Gastrocnemius medialis (tissue), 4 donors: Measurements from ENCODE around the gene NKD2. TPM values are rescaled to one million over a fixed set of nuclear protein-coding genes. Genes with fewer than 3 reads are reported as not detected.

Experiments used
- ATAC-seq, 2 donors: fragments of 150-250 bp; one replicate each; pipeline ENCODE4 v1.9.1; 2016
- DNase-seq, 2 donors: peaks; one replicate each; pipeline ENCODE4 v3.0.0-alpha.2; 2019
- H3K27ac ChIP-seq, 4 donors: fragments of 200-600 bp; sonication (generic); 1 replicate in 1 of 4; 2 replicates in 3 of 4; pipeline ENCODE4 v1.5.1; 2016 to 2018; ENCODE audit warnings: mild to moderate bottlenecking in 2 of 4, moderate library complexity in 1 of 4
- H3K27me3 ChIP-seq, 3 donors: fragments of 200-600 bp; sonication (generic) in 2 of 3; 1 replicate in 1 of 3; 2 replicates in 2 of 3; pipeline versions ENCODE4 v1.5.1 to v1.6.0; 2016 to 2019; ENCODE audit warnings: mild to moderate bottlenecking in 1 of 3, moderate library complexity in 1 of 3
- H3K36me3 ChIP-seq, 2 donors: fragments of 200-600 bp; sonication (generic) in 1 of 2; one replicate each; pipeline ENCODE4 v1.5.1; 2017 to 2018
- H3K4me1 ChIP-seq, 2 donors: fragments of 200-600 bp; sonication (generic) in 1 of 2; one replicate each; pipeline ENCODE4 v1.5.1; 2016 to 2017; ENCODE audit warnings: mild to moderate bottlenecking in 2 of 2
- H3K4me3 ChIP-seq, 4 donors: fragments of 200-600 bp; sonication (generic) in 3 of 4; 1 replicate in 1 of 4; 2 replicates in 3 of 4; pipeline ENCODE4 v1.5.1; 2016 to 2019; ENCODE audit warnings: mild to moderate bottlenecking in 2 of 4
- H3K9me3 ChIP-seq, 3 donors: fragments of 200-600 bp; sonication (generic) in 2 of 3; 1 replicate in 1 of 3; 2 replicates in 2 of 3; pipeline ENCODE4 v1.5.1; 2016 to 2019
- POLR2A ChIP-seq, 2 donors: fragments of 450-650 bp; IDR thresholded peaks; one replicate each; pipeline ENCODE4 v1.6.1; 2017; ENCODE audit warnings: antibody characterized with exemption in 2 of 2, mild to moderate bottlenecking in 2 of 2, moderate library complexity in 2 of 2
- in situ Hi-C, 4 donors: fragments of 200-750 bp; cut with MboI; loops; one replicate each; pipeline versions ENCODE4 v1.15.0 to v1.8.0; 2017; ENCODE audit warnings: low sequenced_read_pairs in 4 of 4
- intact Hi-C: fragments of 100-400 bp; cut with DNase I; formaldehyde crosslinking; loops from one replicate; pipeline ENCODE4 v1.15.1; 2023; ENCODE audit warnings: low total_unique reads
- total RNA-seq, 4 donors: library from RNA; depleted of rRNA; stranded (reverse); fragments of >200 nt; gene quantifications; one replicate each; pipeline versions ENCODE4 v1.1.0 to v1.2.3, GENCODE V29; 2016
- TF ChIP-seq, protein P1 (sequence below), 5 experiments: fragments of 450-650 bp in 3 of 5; fragments of 200-600 bp in 2 of 5; sonication (generic) in 2 of 5; IDR thresholded peaks in 4 of 5; conservative IDR thresholded peaks in 1 of 5; 1 replicate in 4 of 5; 2 replicates in 1 of 5; pipeline ENCODE4 v1.5.1; 2016 to 2019; ENCODE audit warnings: antibody characterized with exemption in 5 of 5, mild to moderate bottlenecking in 3 of 5, moderate library complexity in 3 of 5

Gene NKD2
- total RNA-seq, 4 donors from 2014 or later: not detected

DNA sequence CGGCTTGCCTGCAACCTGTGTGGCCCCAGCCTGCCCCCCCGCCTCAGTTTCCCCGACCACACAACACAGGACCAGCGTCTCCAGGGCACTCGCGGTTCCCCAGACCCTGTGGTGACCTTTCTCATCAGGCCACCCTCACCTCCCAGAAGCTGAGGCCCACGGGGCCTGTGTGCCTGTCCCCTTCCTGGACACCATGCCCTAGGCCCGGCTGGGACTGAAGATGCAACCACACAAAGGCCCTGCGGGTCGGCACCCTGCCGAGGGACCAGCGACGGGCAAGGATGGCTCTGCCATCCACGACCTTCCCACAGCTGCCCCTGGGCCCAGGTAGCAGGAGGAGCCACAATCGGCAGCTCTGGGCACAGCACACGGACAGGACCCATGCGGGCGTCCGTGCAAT lies 68.4 kb downstream of the NKD2 start:
- DNase-seq (no peak), ATAC-seq (no peak)
- no peaks in the 10 kb centered on the region for H3K4me1 ChIP-seq
- no peaks in the 10 kb centered on the region for H3K27me3 ChIP-seq
- H3K36me3 ChIP-seq: peaks cover 0 to 5% of the 10 kb centered on the region in 2 donors
- in situ Hi-C loops: no loop called here
- H3K4me3 ChIP-seq: no peak overlapping the region
- TF ChIP-seq, protein P1, sequence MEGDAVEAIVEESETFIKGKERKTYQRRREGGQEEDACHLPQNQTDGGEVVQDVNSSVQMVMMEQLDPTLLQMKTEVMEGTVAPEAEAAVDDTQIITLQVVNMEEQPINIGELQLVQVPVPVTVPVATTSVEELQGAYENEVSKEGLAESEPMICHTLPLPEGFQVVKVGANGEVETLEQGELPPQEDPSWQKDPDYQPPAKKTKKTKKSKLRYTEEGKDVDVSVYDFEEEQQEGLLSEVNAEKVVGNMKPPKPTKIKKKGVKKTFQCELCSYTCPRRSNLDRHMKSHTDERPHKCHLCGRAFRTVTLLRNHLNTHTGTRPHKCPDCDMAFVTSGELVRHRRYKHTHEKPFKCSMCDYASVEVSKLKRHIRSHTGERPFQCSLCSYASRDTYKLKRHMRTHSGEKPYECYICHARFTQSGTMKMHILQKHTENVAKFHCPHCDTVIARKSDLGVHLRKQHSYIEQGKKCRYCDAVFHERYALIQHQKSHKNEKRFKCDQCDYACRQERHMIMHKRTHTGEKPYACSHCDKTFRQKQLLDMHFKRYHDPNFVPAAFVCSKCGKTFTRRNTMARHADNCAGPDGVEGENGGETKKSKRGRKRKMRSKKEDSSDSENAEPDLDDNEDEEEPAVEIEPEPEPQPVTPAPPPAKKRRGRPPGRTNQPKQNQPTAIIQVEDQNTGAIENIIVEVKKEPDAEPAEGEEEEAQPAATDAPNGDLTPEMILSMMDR (IDR thresholded peaks at IDR 0.05 in 4 of 5, conservative IDR thresholded peaks at IDR 0.05 in 1 of 5): no peak
- TF ChIP-seq POLR2A (IDR thresholded peaks at IDR 0.05): no peak
- intact Hi-C loops: no loop called here
- H3K27ac ChIP-seq: no peak overlapping the region
- H3K9me3 ChIP-seq: no peaks in the 10 kb centered on the region

DNA sequence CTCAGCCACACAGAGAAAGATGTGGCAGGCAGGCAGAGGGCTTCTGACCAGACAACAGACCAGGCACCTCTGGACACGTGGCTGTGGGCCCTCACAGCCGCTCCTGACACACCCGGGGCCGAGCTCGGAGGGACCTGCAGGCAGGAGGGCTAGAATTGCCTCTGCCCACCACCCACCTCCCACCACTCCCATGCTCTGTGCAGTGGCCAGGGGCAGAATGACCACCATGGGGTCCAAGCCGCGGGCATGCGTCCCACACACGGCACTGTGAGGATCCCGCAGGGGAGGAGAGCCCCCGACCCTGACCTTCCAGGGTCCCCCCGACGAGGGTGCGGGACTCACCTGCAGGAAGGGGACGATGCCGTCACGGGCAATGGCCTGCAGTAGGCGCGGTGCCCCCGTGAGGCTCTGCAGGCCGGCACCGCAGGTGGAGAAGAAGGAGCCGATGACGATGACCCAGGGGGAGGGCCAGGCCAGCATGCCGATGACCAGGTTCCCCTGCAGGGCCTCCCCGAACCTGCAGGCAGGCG lies 69.0 kb downstream of the NKD2 start:
- no peak overlapping the region for H3K4me3 ChIP-seq
- H3K36me3 ChIP-seq: peaks cover 0 to 5% of the 10 kb centered on the region in 2 donors
- DNase-seq (no peak), ATAC-seq (no peak)
- H3K9me3 ChIP-seq: no peaks in the 10 kb centered on the region
- intact Hi-C loops: no loop called here
- no peak overlapping the region for H3K27ac ChIP-seq
- no peaks in the 10 kb centered on the region for H3K27me3 ChIP-seq
- in situ Hi-C loops: no loop called here
- TF ChIP-seq POLR2A (IDR thresholded peaks at IDR 0.05): no peak
- TF ChIP-seq, protein P1 (IDR thresholded peaks at IDR 0.05 in 4 of 5, conservative IDR thresholded peaks at IDR 0.05 in 1 of 5): no peak
- no peaks in the 10 kb centered on the region for H3K4me1 ChIP-seq

DNA sequence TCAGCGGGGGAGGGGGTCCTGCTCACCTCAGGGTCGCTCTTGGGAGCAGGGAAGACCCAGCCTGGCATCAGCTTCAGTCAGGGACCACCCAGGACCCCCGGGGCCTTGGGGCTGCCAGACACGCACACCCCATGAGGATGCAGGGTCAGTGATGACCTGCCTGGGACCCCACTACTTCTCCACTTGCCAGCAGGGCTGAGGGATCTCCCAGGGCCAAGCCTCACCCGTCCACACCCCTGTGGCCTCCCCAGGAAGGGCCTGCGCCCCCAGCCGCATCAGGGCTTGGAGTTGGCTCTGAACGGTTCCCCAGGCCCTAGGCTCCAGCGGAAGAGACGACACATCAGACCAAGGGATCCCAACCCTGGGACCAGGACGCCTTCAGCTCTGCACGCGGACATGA lies 69.6 kb downstream of the NKD2 start:
- Histone ChIP-seq H3K27me3 (no peaks in the 10 kb centered on the region), H3K27ac (no peak overlapping the region), H3K36me3 (peaks cover 0 to 5% of the 10 kb centered on the region in 2 donors), H3K9me3 (no peaks in the 10 kb centered on the region), H3K4me1 (no peaks in the 10 kb centered on the region), H3K4me3 (no peak overlapping the region)
- no peak for ATAC-seq
- intact Hi-C loops: no loop called here
- in situ Hi-C loops: no loop called here
- TF ChIP-seq, protein P1 (IDR thresholded peaks at IDR 0.05 in 4 of 5, conservative IDR thresholded peaks at IDR 0.05 in 1 of 5): no peak
- TF ChIP-seq POLR2A (IDR thresholded peaks at IDR 0.05): no peak
- no peak for DNase-seq

DNA sequence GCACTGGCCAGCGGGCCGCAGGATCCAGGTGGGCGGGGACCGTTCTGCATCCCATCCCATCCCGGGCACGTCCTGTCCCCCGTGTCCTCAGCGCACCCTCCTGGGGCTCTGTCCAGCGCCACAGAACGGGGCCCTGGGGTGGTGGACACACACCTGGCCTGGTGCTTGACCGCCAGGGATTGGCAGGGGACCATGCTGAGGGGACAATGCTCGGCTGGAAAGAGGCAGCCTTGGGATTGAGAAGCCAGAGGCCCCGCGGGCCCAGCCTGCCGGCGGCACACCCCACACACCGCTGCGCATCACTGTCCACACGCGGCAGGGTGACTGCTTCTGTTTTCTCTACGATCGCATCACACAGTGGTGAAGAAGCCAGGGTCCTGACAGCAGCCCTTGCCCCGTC lies 70.2 kb downstream of the NKD2 start:
- no peak overlapping the region for H3K4me3 ChIP-seq
- H3K36me3 ChIP-seq: peaks cover 0 to 5% of the 10 kb centered on the region in 2 donors
- in situ Hi-C loops (no loop called here), intact Hi-C loops (no loop called here)
- no peaks in the 10 kb centered on the region for H3K27me3 ChIP-seq
- TF ChIP-seq, protein P1 (IDR thresholded peaks at IDR 0.05 in 4 of 5, conservative IDR thresholded peaks at IDR 0.05 in 1 of 5): no peak
- no peak for TF ChIP-seq POLR2A (IDR thresholded peaks at IDR 0.05)
- no peaks in the 10 kb centered on the region for H3K9me3 ChIP-seq
- H3K27ac ChIP-seq: no peak overlapping the region
- no peaks in the 10 kb centered on the region for H3K4me1 ChIP-seq
- ATAC-seq (no peak), DNase-seq (no peak)

DNA sequence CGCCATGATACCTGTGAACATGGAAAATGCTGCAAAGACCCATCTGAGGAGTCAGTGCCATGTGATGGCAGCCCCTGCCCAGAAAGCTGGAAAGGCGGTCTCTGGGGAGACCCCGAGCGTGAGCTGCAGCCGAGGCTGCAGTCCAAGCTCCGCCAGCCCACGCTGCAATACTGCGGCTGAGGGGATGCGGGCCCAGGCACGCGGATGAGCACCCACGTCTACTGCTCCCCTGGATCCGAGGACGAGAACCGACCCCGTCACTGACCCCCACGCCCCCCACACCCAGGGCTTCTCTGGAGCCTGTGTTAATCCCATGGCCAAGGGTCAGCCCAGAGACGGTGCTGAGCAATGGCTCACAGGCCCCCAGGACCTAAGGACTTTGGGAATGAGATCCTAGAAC lies 70.9 kb downstream of the NKD2 start:
- in situ Hi-C loops: no loop called here
- H3K36me3 ChIP-seq: peaks cover 0 to 5% of the 10 kb centered on the region in 2 donors

More for the DNA sequence above, 70.9 kb downstream of the NKD2 start:
- TF ChIP-seq POLR2A (IDR thresholded peaks at IDR 0.05): no peak
- TF ChIP-seq, protein P1 (IDR thresholded peaks at IDR 0.05 in 4 of 5, conservative IDR thresholded peaks at IDR 0.05 in 1 of 5): no peak
- ATAC-seq (no peak), DNase-seq (no peak)
- Histone ChIP-seq H3K9me3 (no peaks in the 10 kb centered on the region), H3K4me1 (no peaks in the 10 kb centered on the region), H3K27ac (no peak overlapping the region), H3K4me3 (no peak overlapping the region), H3K27me3 (no peaks in the 10 kb centered on the region)
- intact Hi-C loops: no loop called here
